ENCODE results near the gene RNF121. TPM values are rescaled to one million over a fixed set of nuclear protein-coding genes. Genes with fewer than 3 reads are reported as not detected.
A peak's percentile ranks its signal among the peaks of the same experiment; 100 is the strongest.

RNF121 gene
- total and polyA plus RNA-seq, 2 donors (not counting 1 experiment from before 2014, with no cell fraction given): 31.7 to 56.0 TPM

DNA sequence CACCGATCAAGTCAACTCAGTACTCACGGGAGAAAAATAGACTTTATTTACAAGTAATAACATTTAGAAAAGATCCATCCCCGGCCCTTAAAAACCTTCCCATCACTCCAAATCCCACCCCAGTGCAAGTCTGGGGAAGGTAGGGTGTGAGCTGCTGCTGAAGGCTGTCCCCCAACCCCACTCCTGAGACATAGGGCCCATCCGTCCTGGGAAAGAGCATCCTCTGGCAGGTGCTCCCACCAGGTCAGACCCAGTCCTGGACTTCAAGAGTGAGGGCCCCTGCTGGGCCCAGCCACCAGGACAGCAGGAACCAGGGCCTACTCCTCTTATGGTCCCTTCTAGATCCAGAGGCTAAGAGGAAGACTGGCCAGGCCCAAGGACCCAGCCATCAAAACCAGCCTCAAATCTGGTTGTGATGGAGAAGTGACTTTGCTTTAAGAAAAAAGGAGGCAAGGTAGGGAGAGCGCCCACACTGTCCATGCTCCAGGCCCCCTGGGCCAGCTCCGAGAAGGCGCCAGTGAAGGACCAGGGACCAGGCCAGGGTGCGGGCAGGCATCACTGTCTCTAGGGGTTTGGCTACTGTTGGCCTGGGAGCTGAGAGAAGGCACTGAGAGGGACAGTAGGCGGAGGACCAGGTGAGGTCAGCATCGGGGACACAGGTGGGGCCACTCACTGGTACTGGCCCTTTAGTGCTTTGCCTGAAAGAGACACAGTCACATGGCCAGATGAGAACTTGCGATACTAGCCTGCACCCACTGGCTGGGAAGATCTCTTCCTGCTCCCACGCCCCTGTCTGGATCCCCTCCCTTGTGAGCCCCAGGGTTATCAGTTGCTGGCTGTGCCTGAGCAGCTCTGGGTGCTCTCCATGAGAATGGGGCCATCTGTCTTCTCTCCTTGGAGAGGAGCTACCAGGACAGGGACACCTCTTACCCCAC lies 74.3 kb downstream of the RNF121 start:
- H3K9me3 ChIP-seq (ENCODE audit: control extremely low read depth in 1 of 3, control insufficient read depth in 2 of 3, insufficient read depth in 1 of 3, low read length in 2 of 3): no peaks in the 10 kb centered on the region
- peaks cover 2 to 75% of the 10 kb centered on the region in 2 experiments for H3K36me3 ChIP-seq (replicated peaks in 1 of 2; ENCODE audit: control extremely low read depth in 1 of 2, control insufficient read depth in 1 of 2, extremely low read depth in 1 of 2, insufficient read depth in 2 of 2, low read length in 1 of 2)
- Mint-ChIP-seq H3K27me3 (no peaks in the 10 kb centered on the region), H3K27ac (no peak overlapping the region), H3K4me1 (peaks cover 30% of the 10 kb centered on the region), H3K9me3 (ENCODE audit: insufficient read depth) (no peaks in the 10 kb centered on the region), H3K4me3 (no peak overlapping the region)
- intact Hi-C loops (cut with micrococcal nuclease): no loop called here
- H2AFZ ChIP-seq (ENCODE audit: insufficient read depth, low read depth, low read length, poor library complexity, severe bottlenecking): no peak overlapping the region
- TF ChIP-seq CTCF (IDR thresholded peaks at IDR 0.05) (no peak), EZH2 (IDR thresholded peaks at IDR 0.05; ENCODE audit: borderline replicate concordance, insufficient read depth, low read depth, low read length, poor library complexity, severe bottlenecking) (no peak)
- CTCF ChIA-PET: interaction anchor here (0.9 to 1.5 kb wide), 3 partner anchors 25 to 88 kb away, joined by 3 to 5 read pairs (median 4); no protein-coding TSS in a partner anchor
- H3K27me3 ChIP-seq (replicated peaks in 1 of 4; ENCODE audit: control extremely low read depth in 1 of 4, control insufficient read depth in 3 of 4, insufficient read depth in 4 of 4, low read length in 3 of 4): no peaks in the 10 kb centered on the region
- no peak overlapping the region for H3K4me3 ChIP-seq (ENCODE audit: control extremely low read depth in 1 of 5, extremely low read depth in 1 of 5, insufficient read depth in 1 of 5, low read depth in 2 of 5, low read length in 4 of 5)
- no peak overlapping the region for H3K27ac ChIP-seq (ENCODE audit: low read length in 2 of 2)
- ATAC-seq (ENCODE audit: low read depth): no peak
- POLR2A ChIA-PET: no interaction called here
- H3K9ac ChIP-seq (ENCODE audit: low read length): no peak overlapping the region
- whole genome bisulfite sequencing (ENCODE audit: insufficient coverage): 97% methylated on average over 8 of the region's 12 CpGs
- H3K4me2 ChIP-seq (replicated peaks; ENCODE audit: low read depth, low read length, poor library complexity, severe bottlenecking): no peak overlapping the region
- peaks cover 15% of the 10 kb centered on the region for H3K79me2 ChIP-seq (ENCODE audit: control insufficient read depth, insufficient read depth, low read length)
- peaks cover 17 to 22% of the 10 kb centered on the region in 2 donors for H3K4me1 ChIP-seq (ENCODE audit: control insufficient read depth in 2 of 2, insufficient read depth in 2 of 2, low read length in 2 of 2)
- H4K20me1 ChIP-seq (ENCODE audit: control insufficient read depth, insufficient read depth, low read length, poor library complexity, severe bottlenecking): peaks cover 10% of the 10 kb centered on the region
- DNase-seq: no peak

DNA sequence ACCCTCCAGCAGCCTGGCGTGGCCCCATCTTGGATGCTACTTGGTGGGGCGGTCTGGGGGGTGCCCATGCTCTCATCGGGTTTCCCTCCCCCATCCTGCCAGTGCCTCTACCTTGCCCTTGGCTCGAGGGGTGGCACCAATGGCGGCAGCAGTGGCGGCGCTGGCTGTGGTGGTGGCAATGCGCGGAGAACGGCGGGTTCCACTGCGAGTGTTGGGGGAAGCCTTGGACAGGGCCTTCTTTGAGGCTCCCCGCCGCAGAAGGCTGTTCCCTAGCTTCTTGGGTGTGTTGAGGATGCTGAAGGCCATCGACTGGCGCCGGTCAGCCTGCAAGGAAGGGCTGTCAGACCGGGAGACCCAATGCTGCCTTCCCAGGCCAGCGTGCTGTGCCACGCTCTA lies 74.9 kb downstream of the RNF121 start:
- 96% methylated on average over 20 of the region's 20 CpGs for WGBS (ENCODE audit: insufficient coverage)
- peaks cover 23% of the 10 kb centered on the region for H3K4me1 Mint-ChIP-seq
- H3K9ac ChIP-seq (ENCODE audit: low read length): no peak overlapping the region
- H3K4me3 Mint-ChIP-seq: no peak overlapping the region
- H3K4me1 ChIP-seq (ENCODE audit: control insufficient read depth in 2 of 2, insufficient read depth in 2 of 2, low read length in 2 of 2): peaks cover 10 to 15% of the 10 kb centered on the region in 2 donors
- H3K9me3 ChIP-seq (ENCODE audit: control extremely low read depth in 1 of 3, control insufficient read depth in 2 of 3, insufficient read depth in 1 of 3, low read length in 2 of 3): no peaks in the 10 kb centered on the region
- H3K79me2 ChIP-seq (ENCODE audit: control insufficient read depth, insufficient read depth, low read length): peaks cover 13% of the 10 kb centered on the region
- ATAC-seq (ENCODE audit: low read depth): no peak
- H3K9me3 Mint-ChIP-seq (ENCODE audit: insufficient read depth): no peaks in the 10 kb centered on the region
- H3K4me3 ChIP-seq (ENCODE audit: control extremely low read depth in 1 of 5, extremely low read depth in 1 of 5, insufficient read depth in 1 of 5, low read depth in 2 of 5, low read length in 4 of 5): no peak overlapping the region
- TF ChIP-seq CTCF (IDR thresholded peaks at IDR 0.05) (no peak), EZH2 (IDR thresholded peaks at IDR 0.05; ENCODE audit: borderline replicate concordance, insufficient read depth, low read depth, low read length, poor library complexity, severe bottlenecking) (no peak)
- H3K27ac Mint-ChIP-seq: peak overlapping the region; percentile 34
- DNase-seq: no peak
- H2AFZ ChIP-seq (ENCODE audit: insufficient read depth, low read depth, low read length, poor library complexity, severe bottlenecking): no peak overlapping the region
- H4K20me1 ChIP-seq (ENCODE audit: control insufficient read depth, insufficient read depth, low read length, poor library complexity, severe bottlenecking): peaks cover 10% of the 10 kb centered on the region
- no peaks in the 10 kb centered on the region for H3K27me3 Mint-ChIP-seq
- peaks cover 2 to 81% of the 10 kb centered on the region in 2 experiments for H3K36me3 ChIP-seq (replicated peaks in 1 of 2; ENCODE audit: control extremely low read depth in 1 of 2, control insufficient read depth in 1 of 2, extremely low read depth in 1 of 2, insufficient read depth in 2 of 2, low read length in 1 of 2)
- no peak overlapping the region for H3K4me2 ChIP-seq (replicated peaks; ENCODE audit: low read depth, low read length, poor library complexity, severe bottlenecking)
- H3K27me3 ChIP-seq (replicated peaks in 1 of 4; ENCODE audit: control extremely low read depth in 1 of 4, control insufficient read depth in 3 of 4, insufficient read depth in 4 of 4, low read length in 3 of 4): no peaks in the 10 kb centered on the region
- H3K27ac ChIP-seq (ENCODE audit: low read length in 2 of 2): no peak overlapping the region
- ChIA-PET CTCF (interaction anchor here (0.9 to 1.5 kb wide), 2 partner anchors 25 to 87 kb away, joined by 3 to 4 read pairs; no protein-coding TSS in a partner anchor), POLR2A (no interaction called here)
- intact Hi-C loops (cut with micrococcal nuclease): no loop called here
